ENCODE results near the gene MBOAT1. TPM values are rescaled to one million over a fixed set of nuclear protein-coding genes. Genes with fewer than 3 reads are reported as not detected.
A peak's percentile ranks its signal among the peaks of the same experiment; 100 is the strongest.

Gene MBOAT1
- total and polyA plus RNA-seq, 2 of the 13 experiments (the other 11 are each of a cell fraction or from before 2014, with no cell fraction given) = not detected

DNA sequence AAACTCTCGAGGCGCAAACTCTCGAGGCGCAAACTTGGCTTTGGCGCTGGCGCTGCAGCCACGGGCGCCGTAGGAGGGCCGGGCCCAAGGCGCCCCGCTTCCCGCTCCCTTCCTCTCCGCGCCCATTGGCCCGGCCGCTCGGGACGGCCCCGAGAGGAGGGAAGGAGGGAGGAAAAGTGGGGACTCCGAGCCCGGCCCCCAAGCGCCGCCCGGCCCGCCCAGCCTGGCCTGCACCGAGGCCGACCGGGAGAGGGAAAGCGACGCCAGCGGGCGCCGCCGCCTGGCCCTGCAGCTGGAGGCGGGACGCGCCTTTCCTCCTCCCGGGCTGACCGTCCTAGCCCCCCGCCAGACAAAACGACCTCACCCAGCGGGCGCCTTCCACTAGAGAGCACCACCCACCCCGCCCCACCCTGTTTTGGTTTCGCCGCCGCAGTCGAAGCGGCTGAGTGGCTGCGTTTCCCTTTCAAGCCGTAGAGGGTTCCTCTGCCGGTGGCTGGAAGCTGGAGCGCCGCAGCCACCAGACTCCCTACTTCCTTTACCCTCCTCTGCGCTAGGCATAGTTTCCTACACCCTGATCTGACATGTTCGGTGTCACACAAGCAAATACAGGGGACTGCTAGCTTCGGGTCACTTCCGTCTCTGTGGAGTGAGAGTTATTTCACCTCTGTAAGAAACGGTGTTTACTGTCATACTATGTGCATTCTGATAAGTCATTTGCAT, at the start of gene MBOAT1 (continued):
- TF ChIP-seq ZHX2 (IDR thresholded peaks at IDR 0.05; ENCODE audit: low read depth) = no peak
- 0 out of 2 replicates have a peak, but pooled peaks have one; percentile 52 for TF ChIP-seq ZHX2 (CRISPR knock-in tag; IDR thresholded peaks at IDR 0.05; ENCODE audit: borderline replicate concordance)
- TF ChIP-seq ZNF816 (CRISPR knock-in tag; IDR thresholded peaks at IDR 0.05; ENCODE audit: borderline replicate concordance) = no peak
- TF ChIP-seq ZNF841 (CRISPR knock-in tag; IDR thresholded peaks at IDR 0.05; ENCODE audit: borderline replicate concordance) = no peak
- peak; percentile 56; the same call in 1 of the 2 replicates for TF ChIP-seq ZNF766 (CRISPR knock-in tag; IDR thresholded peaks at IDR 0.05; ENCODE audit: borderline replicate concordance)
- no peak for TF ChIP-seq ZNF510 (CRISPR knock-in tag; IDR thresholded peaks at IDR 0.05; ENCODE audit: low read depth)
- no peak for TF ChIP-seq MLLT10 (CRISPR knock-in tag; IDR thresholded peaks at IDR 0.05)
- no peak for TF ChIP-seq ZSCAN30 (CRISPR knock-in tag; IDR thresholded peaks at IDR 0.05)
- no peak for TF ChIP-seq IKZF1 (IDR thresholded peaks at IDR 0.05)
- TF ChIP-seq ISL2 (CRISPR knock-in tag; IDR thresholded peaks at IDR 0.05) = no peak
- TF ChIP-seq ZNF230 (CRISPR knock-in tag; IDR thresholded peaks at IDR 0.05) = 0 out of 2 replicates have a peak, but pooled peaks have one; percentile 54
- TF ChIP-seq MZF1 (CRISPR knock-in tag; IDR thresholded peaks at IDR 0.05; ENCODE audit: borderline replicate concordance) = no peak
- no peak for TF ChIP-seq PITX1 (CRISPR knock-in tag; IDR thresholded peaks at IDR 0.05)
- TF ChIP-seq MTF1 (CRISPR knock-in tag; IDR thresholded peaks at IDR 0.05) = 0 out of 2 replicates have a peak, but pooled peaks have one; percentile 46
- TF ChIP-seq, protein P1, sequence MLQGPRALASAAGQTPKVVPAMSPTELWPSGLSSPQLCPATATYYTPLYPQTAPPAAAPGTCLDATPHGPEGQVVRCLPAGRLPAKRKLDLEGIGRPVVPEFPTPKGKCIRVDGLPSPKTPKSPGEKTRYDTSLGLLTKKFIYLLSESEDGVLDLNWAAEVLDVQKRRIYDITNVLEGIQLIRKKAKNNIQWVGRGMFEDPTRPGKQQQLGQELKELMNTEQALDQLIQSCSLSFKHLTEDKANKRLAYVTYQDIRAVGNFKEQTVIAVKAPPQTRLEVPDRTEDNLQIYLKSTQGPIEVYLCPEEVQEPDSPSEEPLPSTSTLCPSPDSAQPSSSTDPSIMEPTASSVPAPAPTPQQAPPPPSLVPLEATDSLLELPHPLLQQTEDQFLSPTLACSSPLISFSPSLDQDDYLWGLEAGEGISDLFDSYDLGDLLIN (CRISPR knock-in tag; IDR thresholded peaks at IDR 0.05; ENCODE audit: borderline replicate concordance) = 0 out of 2 replicates have a peak, but pooled peaks have one; percentile 30
- TF ChIP-seq NR2C2 (CRISPR knock-in tag; IDR thresholded peaks at IDR 0.05; ENCODE audit: borderline replicate concordance) = no peak
- TF ChIP-seq BATF2 (CRISPR knock-in tag; IDR thresholded peaks at IDR 0.05) = no peak
- TF ChIP-seq ZZZ3 (CRISPR knock-in tag; IDR thresholded peaks at IDR 0.05; ENCODE audit: borderline replicate concordance) = no peak
- TF ChIP-seq, protein P2, sequence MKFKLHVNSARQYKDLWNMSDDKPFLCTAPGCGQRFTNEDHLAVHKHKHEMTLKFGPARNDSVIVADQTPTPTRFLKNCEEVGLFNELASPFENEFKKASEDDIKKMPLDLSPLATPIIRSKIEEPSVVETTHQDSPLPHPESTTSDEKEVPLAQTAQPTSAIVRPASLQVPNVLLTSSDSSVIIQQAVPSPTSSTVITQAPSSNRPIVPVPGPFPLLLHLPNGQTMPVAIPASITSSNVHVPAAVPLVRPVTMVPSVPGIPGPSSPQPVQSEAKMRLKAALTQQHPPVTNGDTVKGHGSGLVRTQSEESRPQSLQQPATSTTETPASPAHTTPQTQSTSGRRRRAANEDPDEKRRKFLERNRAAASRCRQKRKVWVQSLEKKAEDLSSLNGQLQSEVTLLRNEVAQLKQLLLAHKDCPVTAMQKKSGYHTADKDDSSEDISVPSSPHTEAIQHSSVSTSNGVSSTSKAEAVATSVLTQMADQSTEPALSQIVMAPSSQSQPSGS (CRISPR knock-in tag; IDR thresholded peaks at IDR 0.05) = no peak
- no peak for TF ChIP-seq NFIB (CRISPR knock-in tag; IDR thresholded peaks at IDR 0.05; ENCODE audit: borderline replicate concordance)

Measured in HepG2 (cell line).